ENCODE results near the gene NKAIN2.

NKAIN2 gene

GRCh38 chr6:123810214-123810613 is 6.5 kb downstream of the NKAIN2 start:
- DNase-seq: no peak

GRCh38 chr6:123810948-123811347 is 7.3 kb downstream of the NKAIN2 start:
- DNase-seq: no peak

- no peak for DNase-seq
These were observed 7.7 kb downstream of the NKAIN2 start for GRCh38 chr6:123811378-123811777.

DNA sequence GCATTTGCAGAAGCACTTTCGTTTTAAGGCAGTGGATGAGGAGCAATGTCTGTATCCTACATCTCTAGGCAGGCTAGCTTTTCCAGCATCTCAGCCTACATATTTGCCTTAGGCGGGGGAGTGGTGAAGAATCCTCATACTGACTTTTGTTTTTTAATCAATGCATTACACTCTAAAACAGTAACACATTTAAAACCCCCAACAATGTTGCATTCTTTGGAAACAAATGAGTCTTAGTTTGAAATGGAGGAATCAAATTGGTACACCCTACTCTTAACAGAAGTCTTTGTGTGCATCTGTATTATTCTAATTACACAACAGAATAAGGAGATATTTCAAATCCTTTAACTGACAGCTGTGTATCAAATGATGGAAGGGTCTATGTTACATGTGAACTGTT is 9.0 kb downstream of the NKAIN2 start:
- no peak for DNase-seq

DNA sequence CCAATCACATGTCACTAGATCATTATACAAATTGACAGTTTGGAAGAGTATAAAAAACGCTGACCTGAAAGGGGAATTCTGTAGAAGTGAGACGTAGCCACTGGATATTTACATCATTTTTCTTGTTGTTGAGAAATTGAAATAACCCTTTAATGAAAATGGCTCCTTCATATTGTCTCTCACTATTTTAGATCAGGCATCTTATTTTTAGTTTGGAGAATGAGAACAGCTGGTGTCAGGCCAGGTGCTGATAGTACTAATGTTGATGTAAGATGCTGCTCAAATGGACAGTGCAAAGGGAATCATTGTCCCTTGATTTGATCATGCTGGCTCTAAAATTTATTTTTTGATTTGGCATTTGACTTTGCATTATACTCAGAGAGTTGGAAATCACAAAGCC is 17.4 kb downstream of the NKAIN2 start:
- no peak for DNase-seq

DNA sequence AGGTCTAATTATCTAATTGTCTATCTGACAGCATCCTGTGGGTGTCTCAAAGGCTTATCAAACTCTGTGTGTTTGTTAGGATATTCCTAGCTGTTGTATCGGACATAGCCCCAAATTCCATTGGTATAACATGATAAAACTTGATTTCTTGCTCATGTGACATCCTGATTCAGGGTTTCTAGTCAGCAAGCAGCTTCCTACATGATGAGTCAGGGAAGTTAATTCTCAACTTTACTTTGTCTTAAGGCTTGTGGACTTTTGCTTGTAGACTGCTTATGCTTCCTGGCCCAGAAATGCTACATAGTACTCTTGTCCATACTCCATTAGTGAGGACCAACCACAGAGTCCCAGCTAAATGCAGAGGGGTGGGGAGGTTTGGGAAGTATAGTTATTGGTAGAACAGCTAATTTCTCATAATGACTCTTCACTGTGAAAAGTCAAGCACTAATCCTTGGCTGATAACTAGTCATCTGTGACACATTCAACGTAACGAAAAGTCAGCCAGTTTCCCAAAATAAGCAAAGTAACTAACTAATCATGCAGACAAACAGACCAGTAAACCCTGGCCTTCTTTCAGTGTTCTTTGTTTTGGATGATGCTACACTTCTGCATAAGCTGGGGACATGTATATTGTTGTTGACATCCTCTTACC is 25.8 kb downstream of the NKAIN2 start:
- no peak for DNase-seq

GRCh38 chr6:123830120-123830519 is 26.5 kb downstream of the NKAIN2 start:
- no peak for DNase-seq

DNA sequence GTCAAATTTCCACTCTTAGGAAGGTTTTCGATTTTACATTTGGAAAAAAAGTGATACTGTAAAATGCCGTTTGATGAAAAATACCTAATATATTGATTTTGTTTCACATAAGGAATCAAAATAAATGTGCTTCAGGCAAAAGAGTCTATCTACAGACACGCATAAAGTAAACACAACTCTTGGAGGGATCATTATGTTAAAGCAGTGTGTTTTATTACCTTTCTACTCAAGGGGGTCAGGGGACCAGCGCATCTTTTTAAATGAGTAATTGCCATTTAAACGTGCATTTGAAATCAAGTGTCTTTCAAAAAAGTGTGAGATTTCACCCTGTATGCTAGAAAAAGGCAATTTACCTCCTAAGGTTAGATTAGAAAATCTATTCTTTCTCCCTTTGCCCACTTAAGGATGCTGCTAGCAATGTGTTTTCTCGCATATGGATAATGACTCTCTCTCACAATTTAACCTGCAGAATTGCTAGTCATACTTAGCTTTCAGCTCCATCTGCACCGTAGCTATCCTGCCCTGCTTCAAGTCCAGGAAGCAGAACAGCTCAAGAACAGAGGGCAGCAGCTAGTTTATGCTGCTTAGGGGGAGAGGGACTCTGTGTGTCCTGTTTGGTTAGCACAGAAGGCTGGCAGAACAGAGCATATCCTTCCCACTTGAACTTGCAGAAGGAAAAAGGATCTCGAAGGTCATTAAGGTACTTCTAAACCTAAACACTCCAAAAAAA is 35.0 kb downstream of the NKAIN2 start:
- no peak for DNase-seq

DNA sequence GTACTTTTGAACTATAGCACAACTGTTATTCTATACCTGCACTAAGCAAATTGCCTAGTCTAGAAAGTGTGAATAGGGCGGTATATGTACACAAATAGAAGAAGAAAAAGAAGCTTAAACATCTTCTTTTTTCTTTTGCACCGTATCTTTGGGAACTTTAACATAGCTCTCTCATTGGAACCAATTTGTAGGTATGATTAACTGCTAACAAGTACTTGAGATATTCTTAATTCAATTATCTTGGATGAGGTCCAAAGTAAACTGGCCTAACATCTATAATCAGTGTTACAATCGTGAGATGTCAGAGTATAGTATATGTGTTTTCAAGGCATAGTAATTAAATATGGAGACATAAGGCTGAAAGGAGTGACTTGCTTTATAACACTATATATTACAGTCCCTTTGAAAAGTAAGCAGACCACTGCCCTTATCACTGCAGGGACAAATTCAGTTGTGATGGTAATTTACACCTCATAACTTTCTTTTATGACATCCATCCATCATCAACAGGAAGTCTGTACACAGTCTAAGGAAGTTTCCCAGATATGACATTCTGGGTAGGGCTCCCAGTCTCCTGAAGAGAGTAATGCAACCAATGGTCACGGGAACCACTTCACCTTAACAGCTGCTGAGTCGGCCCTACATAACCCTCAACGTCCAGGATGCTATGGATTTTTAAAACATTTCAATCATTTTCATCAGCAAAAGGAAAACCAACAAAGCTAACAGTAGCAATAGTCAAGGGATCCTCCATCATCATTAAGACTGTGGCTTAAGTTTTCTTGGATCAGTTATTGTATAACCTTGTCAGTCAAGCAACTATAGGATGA is 37.6 kb downstream of the NKAIN2 start:
- DNase-seq: no peak

- DNase-seq: no peak
These were observed 40.3 kb downstream of the NKAIN2 start for GRCh38 chr6:123844011-123844410.

GRCh38 chr6:123848347-123848746 is 44.7 kb downstream of the NKAIN2 start:
- DNase-seq: no peak

GRCh38 chr6:123849406-123849805 is 45.7 kb downstream of the NKAIN2 start:
- no peak for DNase-seq

- no peak for DNase-seq
These were observed 46.9 kb downstream of the NKAIN2 start for GRCh38 chr6:123850555-123850954.

- DNase-seq: no peak
These were observed 50.5 kb downstream of the NKAIN2 start for GRCh38 chr6:123854201-123854600.

GRCh38 chr6:123855506-123855905 is 51.8 kb downstream of the NKAIN2 start:
- DNase-seq: no peak

DNA sequence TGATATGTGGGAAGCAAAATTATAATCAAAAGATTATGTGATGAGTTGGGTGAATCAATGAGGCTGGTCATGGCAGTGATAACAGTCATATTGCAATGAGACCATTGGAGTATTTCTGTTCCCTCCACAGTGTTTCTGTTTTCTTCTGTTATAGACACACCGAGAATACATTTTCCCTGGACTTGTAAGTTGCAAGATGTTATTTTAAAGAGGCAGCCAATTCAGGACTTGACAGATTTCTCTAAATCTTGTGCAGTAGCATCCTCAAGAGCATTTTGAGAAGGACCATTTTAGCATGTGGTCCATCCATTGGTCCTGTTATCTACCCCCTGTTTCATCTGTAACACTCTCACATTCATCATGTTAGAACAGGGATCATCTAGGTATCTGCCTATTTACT is 55.6 kb downstream of the NKAIN2 start:
- no peak for DNase-seq

DNA sequence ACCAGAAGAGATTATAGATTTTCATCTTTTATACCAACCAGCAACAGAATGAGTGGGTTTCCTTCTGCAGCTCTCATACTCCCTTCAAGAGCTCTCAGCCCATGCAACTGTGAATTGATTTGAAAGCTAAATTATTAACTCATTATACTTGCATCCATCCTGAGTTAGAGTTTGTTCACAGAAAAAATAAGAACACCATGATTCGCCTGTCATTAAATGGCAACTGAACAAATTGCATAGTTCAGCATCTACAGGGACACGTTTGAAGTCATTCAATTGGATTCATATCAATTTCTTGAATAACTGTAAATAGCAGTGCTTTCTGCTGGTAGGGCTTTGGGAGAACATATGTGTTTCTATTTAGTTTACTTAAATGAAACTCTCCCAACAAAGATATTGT is 65.7 kb downstream of the NKAIN2 start:
- no peak for DNase-seq

GRCh38 chr6:123873974-123874373 is 70.3 kb downstream of the NKAIN2 start:
- DNase-seq: no peak

DNA sequence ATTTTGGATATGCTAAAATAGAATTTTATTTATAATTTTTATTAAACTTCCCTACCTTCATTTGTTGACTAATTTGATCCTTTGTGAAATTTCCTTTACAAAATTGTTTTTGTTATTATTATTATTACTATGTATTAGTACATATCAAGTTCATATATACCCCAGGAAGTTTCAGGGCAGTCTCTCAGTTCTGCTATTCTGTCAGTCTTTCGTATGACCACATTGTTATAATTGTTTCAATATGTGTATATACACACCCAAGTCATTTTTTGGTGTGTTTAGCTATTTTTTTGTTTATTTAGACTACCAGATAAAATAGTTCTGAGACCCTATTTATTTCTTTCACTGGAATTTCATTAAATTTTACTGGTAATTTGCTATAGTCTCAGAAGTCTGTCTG is 72.1 kb downstream of the NKAIN2 start:
- DNase-seq: no peak

DNA sequence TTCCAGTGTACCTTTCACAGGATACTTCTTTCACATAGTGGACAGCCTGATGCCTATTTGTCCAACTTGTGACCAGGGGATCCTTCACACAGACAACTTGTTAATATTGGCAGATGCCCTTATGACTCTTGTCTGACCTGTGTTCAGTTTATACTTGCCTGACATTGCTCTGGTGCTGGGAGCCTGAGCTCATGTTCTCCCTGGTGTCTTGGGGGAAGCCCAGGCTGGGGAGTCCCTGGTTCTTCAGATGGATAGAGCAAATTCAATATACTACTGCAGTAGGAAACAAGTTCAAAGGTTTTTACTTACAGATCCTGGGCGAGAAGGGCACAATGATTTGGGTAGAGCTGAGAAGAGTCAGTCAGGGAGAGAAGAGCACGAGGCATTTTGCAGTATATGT is 76.1 kb downstream of the NKAIN2 start:
- no peak for DNase-seq

GRCh38 chr6:123888771-123889513 is 85.3 kb downstream of the NKAIN2 start:
- no peak for DNase-seq

GRCh38 chr6:123895346-123895745 is 91.7 kb downstream of the NKAIN2 start:
- no peak for DNase-seq

DNA sequence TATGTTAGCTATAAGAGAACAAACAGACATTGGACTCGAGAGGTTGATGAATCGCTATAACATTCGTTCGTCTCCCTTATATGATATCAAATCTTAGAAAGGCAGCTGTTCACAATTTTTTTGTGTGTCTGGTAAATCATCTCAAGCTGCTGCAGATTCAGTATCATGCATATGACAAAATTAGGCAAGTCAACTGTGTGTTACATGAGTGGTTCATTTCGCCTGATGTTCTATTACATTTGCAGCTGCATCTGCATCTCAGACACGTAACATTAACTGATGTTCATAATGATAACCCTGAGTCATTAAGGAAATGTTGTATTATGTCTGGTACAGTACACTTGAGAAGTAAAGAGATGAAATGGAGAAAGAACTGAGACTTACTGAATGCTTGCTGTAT is 92.1 kb downstream of the NKAIN2 start:
- no peak for DNase-seq
